GM12865 (cell line): ENCODE results near the gene LCP2.

ENCODE experiments used
- DNase-seq: peaks from one replicate; pipeline ENCODE4 v3.0.0; 2010; ENCODE audit warnings: low read depth
- H3K4me3 ChIP-seq: 2 replicates; pipeline ENCODE4 v1.5.1; 2011; ENCODE audit warnings: mild to moderate bottlenecking, low read depth, low read length, control low read depth
- CTCF ChIP-seq: IDR thresholded peaks from 2 replicates; pipeline ENCODE4 v1.5.1; 2011; ENCODE audit warnings: low read length, control low read depth, low read depth, inconsistent platforms; ENCODE audit not compliant: insufficient read depth; ENCODE audit errors: missing control alignments

The LCP2 gene

GRCh38 chr5:170278611-170279458, 18.7 kb downstream of the LCP2 start:
- H3K4me3 ChIP-seq: no peak overlapping the region
- DNase-seq: peak; percentile 88
- no peak for TF ChIP-seq CTCF

GRCh38 chr5:170277867-170278281, 19.7 kb downstream of the LCP2 start:
- peak; percentile 17 for DNase-seq

GRCh38 chr5:170276140-170276539, 21.4 kb downstream of the LCP2 start:
- no peak overlapping the region for H3K4me3 ChIP-seq
- no peak for TF ChIP-seq CTCF
- DNase-seq: no peak

More at GRCh38 chr5:170277867-170278281, 19.7 kb downstream of the LCP2 start:
- H3K4me3 ChIP-seq: no peak overlapping the region
- TF ChIP-seq CTCF: no peak

- no peak overlapping the region for H3K4me3 ChIP-seq
- no peak for TF ChIP-seq CTCF
- no peak for DNase-seq
Measured at GRCh38 chr5:170275376-170275994, 22.1 kb downstream of the LCP2 start.

GRCh38 chr5:170273968-170274710, 23.4 kb downstream of the LCP2 start:
- peak; percentile 35 for TF ChIP-seq CTCF
- no peak overlapping the region for H3K4me3 ChIP-seq
- peak; percentile 63 for DNase-seq

GRCh38 chr5:170270293-170271069, 27.1 kb downstream of the LCP2 start:
- DNase-seq: no peak
- H3K4me3 ChIP-seq: no peak overlapping the region
- no peak for TF ChIP-seq CTCF
